ENCODE data around the gene SYT6. TPM values are rescaled to one million over a fixed set of nuclear protein-coding genes. Genes with fewer than 3 reads are reported as not detected.
A peak's percentile ranks its signal among the peaks of the same experiment; 100 is the strongest.

Gene SYT6
- total RNA-seq, 1 experiment from 2014 or later, result 66.0 TPM

DNA sequence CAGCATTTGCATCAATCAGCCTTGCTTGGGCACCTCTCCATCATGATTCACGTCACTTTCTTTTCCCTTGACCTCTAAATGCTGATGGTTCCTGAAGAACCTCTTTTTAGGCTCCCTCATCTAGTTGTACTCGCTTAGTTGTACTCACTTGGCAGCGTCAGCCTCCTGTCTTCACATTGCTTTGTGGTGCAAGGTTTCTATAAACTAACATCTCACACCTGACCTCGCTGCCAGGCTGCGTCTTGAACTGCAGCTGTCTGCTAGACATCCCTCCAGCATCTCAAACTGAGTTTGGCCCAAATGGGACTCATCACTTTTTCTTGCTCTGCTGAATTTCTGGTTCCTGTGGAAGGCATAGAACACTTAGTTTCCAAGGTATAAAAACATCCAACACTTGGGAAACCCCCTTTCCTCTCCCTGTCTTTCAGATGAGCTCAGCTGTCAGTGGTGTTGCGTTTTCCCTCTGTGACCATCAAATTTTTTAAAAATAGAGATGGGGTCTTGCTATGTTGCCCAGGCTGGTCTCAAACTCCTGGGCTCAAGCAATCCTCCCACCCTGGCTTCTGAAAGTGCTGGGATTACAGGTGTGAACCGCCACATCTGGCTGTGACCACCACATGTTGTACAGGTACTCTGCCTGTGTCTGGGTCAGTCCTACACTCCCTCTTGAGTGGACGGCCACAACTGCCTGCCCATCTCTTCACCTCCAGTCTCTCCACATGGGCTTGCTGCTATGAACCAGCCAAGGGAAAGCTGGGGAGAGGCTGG, 66.9 kb downstream of the SYT6 start:
- ChIA-PET CTCF (no interaction called here), POLR2A (ENCODE audit: low non-redundant PET) (no interaction called here)
- Histone ChIP-seq H3K27ac (ENCODE audit: low read depth, low read length, poor library complexity, severe bottlenecking) (no peak overlapping the region), H3K36me3 (ENCODE audit: insufficient read depth, low read length, poor library complexity, severe bottlenecking) (peaks cover 33% of the 10 kb centered on the region), H3K27me3 (replicated peaks; ENCODE audit: insufficient read depth, low read depth, low read length, poor library complexity) (no peaks in the 10 kb centered on the region), H3K4me3 (ENCODE audit: low read depth, low read length, poor library complexity, severe bottlenecking) (no peak overlapping the region), H3K4me1 (ENCODE audit: insufficient read depth, low read length, poor library complexity, severe bottlenecking) (peaks cover 13% of the 10 kb centered on the region), H3K9me3 (ENCODE audit: low read depth, low read length, poor library complexity, severe bottlenecking) (peaks cover 5% of the 10 kb centered on the region)
- intact Hi-C loops (cut with micrococcal nuclease; ENCODE audit: unreplicated experiment), result no loop called here
- TF ChIP-seq, protein P1, sequence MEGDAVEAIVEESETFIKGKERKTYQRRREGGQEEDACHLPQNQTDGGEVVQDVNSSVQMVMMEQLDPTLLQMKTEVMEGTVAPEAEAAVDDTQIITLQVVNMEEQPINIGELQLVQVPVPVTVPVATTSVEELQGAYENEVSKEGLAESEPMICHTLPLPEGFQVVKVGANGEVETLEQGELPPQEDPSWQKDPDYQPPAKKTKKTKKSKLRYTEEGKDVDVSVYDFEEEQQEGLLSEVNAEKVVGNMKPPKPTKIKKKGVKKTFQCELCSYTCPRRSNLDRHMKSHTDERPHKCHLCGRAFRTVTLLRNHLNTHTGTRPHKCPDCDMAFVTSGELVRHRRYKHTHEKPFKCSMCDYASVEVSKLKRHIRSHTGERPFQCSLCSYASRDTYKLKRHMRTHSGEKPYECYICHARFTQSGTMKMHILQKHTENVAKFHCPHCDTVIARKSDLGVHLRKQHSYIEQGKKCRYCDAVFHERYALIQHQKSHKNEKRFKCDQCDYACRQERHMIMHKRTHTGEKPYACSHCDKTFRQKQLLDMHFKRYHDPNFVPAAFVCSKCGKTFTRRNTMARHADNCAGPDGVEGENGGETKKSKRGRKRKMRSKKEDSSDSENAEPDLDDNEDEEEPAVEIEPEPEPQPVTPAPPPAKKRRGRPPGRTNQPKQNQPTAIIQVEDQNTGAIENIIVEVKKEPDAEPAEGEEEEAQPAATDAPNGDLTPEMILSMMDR (conservative IDR thresholded peaks at IDR 0.05; ENCODE audit: low read depth, low read length), result no peak
- no peak for DNase-seq (ENCODE audit: low spot score)
- BruUV-seq (replicated peaks), result no TSS peak

GRCh38 chr1:114082867-114083585, 70.6 kb downstream of the SYT6 start:
- intact Hi-C loops (cut with micrococcal nuclease; ENCODE audit: unreplicated experiment), result no loop called here
- peaks cover 6% of the 10 kb centered on the region for H3K36me3 ChIP-seq (ENCODE audit: insufficient read depth, low read length, poor library complexity, severe bottlenecking)
- H3K4me3 ChIP-seq (ENCODE audit: low read depth, low read length, poor library complexity, severe bottlenecking), result no peak overlapping the region
- no TSS peak for BruUV-seq (replicated peaks)
- no peak for TF ChIP-seq EZH2 (IDR thresholded peaks at IDR 0.05; ENCODE audit: borderline replicate concordance, low read depth, low read length, poor library complexity, severe bottlenecking)
- TF ChIP-seq, protein P1 (conservative IDR thresholded peaks at IDR 0.05; ENCODE audit: low read depth, low read length), result no peak
- CTCF ChIA-PET, result no interaction called here
- H3K27me3 ChIP-seq (replicated peaks; ENCODE audit: insufficient read depth, low read depth, low read length, poor library complexity), result no peaks in the 10 kb centered on the region
- H3K4me1 ChIP-seq (ENCODE audit: insufficient read depth, low read length, poor library complexity, severe bottlenecking), result peaks cover 31% of the 10 kb centered on the region
- no peak overlapping the region for H3K27ac ChIP-seq (ENCODE audit: low read depth, low read length, poor library complexity, severe bottlenecking)
- POLR2A ChIA-PET (ENCODE audit: low non-redundant PET), result no interaction called here
- DNase-seq (ENCODE audit: low spot score), result no peak
- H3K9me3 ChIP-seq (ENCODE audit: low read depth, low read length, poor library complexity, severe bottlenecking), result peaks cover 5% of the 10 kb centered on the region

GRCh38 chr1:114082304-114082630, 71.4 kb downstream of the SYT6 start:
- TF ChIP-seq, protein P1 (conservative IDR thresholded peaks at IDR 0.05; ENCODE audit: low read depth, low read length), result no peak
- TF ChIP-seq EZH2 (IDR thresholded peaks at IDR 0.05; ENCODE audit: borderline replicate concordance, low read depth, low read length, poor library complexity, severe bottlenecking), result no peak
- Histone ChIP-seq H3K4me1 (ENCODE audit: insufficient read depth, low read length, poor library complexity, severe bottlenecking) (peaks cover 31% of the 10 kb centered on the region), H3K27me3 (replicated peaks; ENCODE audit: insufficient read depth, low read depth, low read length, poor library complexity) (no peaks in the 10 kb centered on the region), H3K9me3 (ENCODE audit: low read depth, low read length, poor library complexity, severe bottlenecking) (peaks cover 5% of the 10 kb centered on the region), H3K36me3 (ENCODE audit: insufficient read depth, low read length, poor library complexity, severe bottlenecking) (peaks cover 6% of the 10 kb centered on the region), H3K27ac (ENCODE audit: low read depth, low read length, poor library complexity, severe bottlenecking) (peak overlapping the region; percentile 62), H3K4me3 (ENCODE audit: low read depth, low read length, poor library complexity, severe bottlenecking) (no peak overlapping the region)
- POLR2A ChIA-PET (ENCODE audit: low non-redundant PET), result no interaction called here
- peak; percentile 86 for DNase-seq (ENCODE audit: low spot score)
- no TSS peak for BruUV-seq (replicated peaks)
- CTCF ChIA-PET, result interaction anchor here (1.6 kb wide), 1 partner anchor 103 kb away, joined by 7 read pairs; the partner anchor contains the start of gene OLFML3
- intact Hi-C loops (cut with micrococcal nuclease; ENCODE audit: unreplicated experiment), result no loop called here
